HCT116 (cell line): ENCODE measurements around the gene CDC42SE2. TPM values are rescaled to one million over a fixed set of nuclear protein-coding genes. Genes with fewer than 3 reads are reported as not detected.

Experiments
- ATAC-seq: fragments of 200-7000 bp; cut with Tn5 transposase; 2 replicates; pipeline ENCODE4 v1.9.1; 2020; ENCODE audit warnings: mild to moderate bottlenecking, moderate library complexity
- BruUV-seq: library from RNA; stranded (reverse); fragments of 400-500 nt; replicated peaks from 2 replicates; lab custom pipeline; 2021; lab: Mats Ljungman, UMichigan
- CTCF ChIA-PET: fragments of 300-600 bp; sonication (Branson Sonifier 250); formaldehyde crosslinking; loops from one replicate; lab custom pipeline; 2021; ENCODE audit warnings: antibody characterized with exemption; lab: Charles Lee
- POLR2A ChIA-PET: fragments of 300-600, 350-600 bp; sonication (Branson Sonifier 250); formaldehyde crosslinking; loops from one replicate; lab custom pipeline; 2021; ENCODE audit warnings: antibody characterized with exemption; lab: Charles Lee
- RAD21 ChIA-PET, 2 experiments: fragments of 300-600 bp; sonication (Branson Sonifier 250); formaldehyde crosslinking; loops; one replicate each; lab custom pipeline; 2023; ENCODE audit warnings: low total read pairs in 2 of 2; ENCODE audit not compliant: uncharacterized antibody in 2 of 2, unreplicated experiment in 2 of 2, low non-redundant PET in 1 of 2; lab: Charles Lee
- DNase-seq: peaks from one replicate; pipeline ENCODE4 v3.0.0-alpha.2; 2010; ENCODE audit warnings: low read depth, low spot score
- H2AFZ ChIP-seq: fragments of 200-600 bp; shearing (Covaris generic), sonication (generic); 2 replicates; pipeline ENCODE4 v1.6.1; 2017; ENCODE audit warnings: low read depth, mixed run types, mixed read lengths, antibody characterized with exemption, low read length; ENCODE audit not compliant: poor library complexity, severe bottlenecking
- H3K27ac ChIP-seq: 2 replicates; pipeline ENCODE4 v1.5.1; 2012; ENCODE audit warnings: low read depth, low read length
- H3K27me3 ChIP-seq: fragments of 200-600 bp; sonication (generic); 2 replicates; pipeline ENCODE4 v1.6.1; 2016; ENCODE audit warnings: mixed run types, low read length, mixed read lengths; ENCODE audit not compliant: insufficient read depth
- H3K36me3 ChIP-seq, 2 experiments: fragments of 200-500 bp in 1 of 2; fragments of 200-600 bp in 1 of 2; sonication (Bioruptor generic) in 1 of 2; sonication (generic) in 1 of 2; 2 replicates each; pipeline versions ENCODE4 v1.5.1 to v1.6.1; 2014 to 2016; ENCODE audit warnings: low read length in 2 of 2, inconsistent platforms in 1 of 2, mixed read lengths in 1 of 2, mixed run types in 1 of 2; ENCODE audit not compliant: insufficient read depth in 2 of 2, control insufficient read depth in 1 of 2
- H3K4me1 ChIP-seq, 2 experiments: fragments of 200-600 bp in 1 of 2; sonication (generic) in 1 of 2; 2 replicates each; pipeline versions ENCODE4 v1.5.1 to v1.6.1; 2012 to 2017; ENCODE audit warnings: low read length in 2 of 2, inconsistent platforms in 1 of 2, mild to moderate bottlenecking in 1 of 2, mixed read lengths in 1 of 2, mixed run types in 1 of 2, moderate library complexity in 1 of 2; ENCODE audit not compliant: insufficient read depth in 2 of 2, control insufficient read depth in 1 of 2
- H3K4me2 ChIP-seq: fragments of 200-600 bp; sonication (generic); 2 replicates; pipeline ENCODE4 v1.6.1; 2017; ENCODE audit warnings: mixed run types, low read length, mixed read lengths
- H3K4me3 ChIP-seq, 2 experiments: fragments of 200-600 bp in 1 of 2; sonication (generic) in 1 of 2; replicated peaks in 1 of 2; 2 replicates each; pipeline ENCODE4 v1.5.1; 2011 to 2016; ENCODE audit warnings: low read length in 2 of 2, control low read depth in 1 of 2, low read depth in 1 of 2, mild to moderate bottlenecking in 1 of 2, mixed read lengths in 1 of 2, mixed run types in 1 of 2
- H3K79me2 ChIP-seq: fragments of 200-600 bp; sonication (generic); 2 replicates; pipeline ENCODE4 v1.6.1; 2017; ENCODE audit warnings: mild to moderate bottlenecking, mixed run types, low read length, moderate library complexity, mixed read lengths; ENCODE audit not compliant: insufficient read depth
- H3K9ac ChIP-seq: fragments of 200-600 bp; sonication (generic); 2 replicates; pipeline ENCODE4 v1.6.1; 2016; ENCODE audit warnings: low read length, mixed read lengths
- H3K9me2 ChIP-seq: fragments of 200-600 bp; sonication (generic), shearing (Covaris generic); 2 replicates; pipeline ENCODE4 v1.6.1; 2017; ENCODE audit warnings: mixed run types, mild to moderate bottlenecking, moderate library complexity; ENCODE audit not compliant: insufficient read depth
- H3K9me3 ChIP-seq, 2 experiments: fragments of 200-500 bp in 1 of 2; fragments of 200-600 bp in 1 of 2; sonication (Bioruptor generic) in 1 of 2; sonication (generic) in 1 of 2; 2 replicates each; pipeline ENCODE4 v1.6.1; 2014 to 2017; ENCODE audit warnings: low read length in 2 of 2, mixed read lengths in 2 of 2, inconsistent platforms in 1 of 2, low read depth in 1 of 2, mild to moderate bottlenecking in 1 of 2, mixed run types in 1 of 2, moderate library complexity in 1 of 2; ENCODE audit not compliant: control insufficient read depth in 1 of 2, insufficient read depth in 1 of 2
- H4K20me1 ChIP-seq: fragments of 200-600 bp; sonication (generic), shearing (Covaris generic); 2 replicates; pipeline ENCODE4 v1.6.1; 2017; ENCODE audit warnings: mixed run types, mild to moderate bottlenecking, moderate library complexity; ENCODE audit not compliant: insufficient read depth
- EGR1 ChIP-seq: IDR thresholded peaks from 2 replicates; pipeline ENCODE4 v1.6.1; 2012; ENCODE audit warnings: low read depth
- ELF1 ChIP-seq: IDR thresholded peaks from 2 replicates; pipeline ENCODE4 v1.6.1; 2012; ENCODE audit warnings: low read depth, borderline replicate concordance
- MAX ChIP-seq: IDR thresholded peaks from 2 replicates; pipeline ENCODE4 v1.6.1; 2012
- RAD21 ChIP-seq: IDR thresholded peaks from 2 replicates; pipeline ENCODE4 v1.6.1; 2012; ENCODE audit warnings: low read depth, mild to moderate bottlenecking
- intact Hi-C: fragments of 100-400 bp; cut with micrococcal nuclease; formaldehyde crosslinking; loops from 2 replicates; pipeline ENCODE4 v1.10.0; 2022
- total RNA-seq: library from RNA; stranded (reverse); gene quantifications from one replicate; pipeline ENCODE4 v1.2.1, GENCODE V29; 2021; ENCODE audit not compliant: unreplicated experiment
- TF ChIP-seq, protein P1 (sequence below), 3 experiments: fragments of 200-600 bp in 1 of 3; sonication (generic) in 1 of 3; IDR thresholded peaks in 2 of 3; conservative IDR thresholded peaks in 1 of 3; 2 replicates each; pipeline ENCODE4 v1.5.1; 2012 to 2017; ENCODE audit warnings: low read depth in 2 of 3, low read length in 2 of 3, antibody characterized with exemption in 1 of 3, borderline replicate concordance in 1 of 3, control low read depth in 1 of 3, mild to moderate bottlenecking in 1 of 3, mixed read lengths in 1 of 3, mixed run types in 1 of 3, moderate library complexity in 1 of 3; ENCODE audit not compliant: insufficient read depth in 1 of 3
- TF ChIP-seq, protein P2 (sequence below): IDR thresholded peaks from 2 replicates; pipeline ENCODE4 v1.6.1; 2012
- TF ChIP-seq, protein P3 (sequence below): IDR thresholded peaks from 2 replicates; pipeline ENCODE4 v1.6.1; 2011; ENCODE audit warnings: mild to moderate bottlenecking, low read length, moderate library complexity; ENCODE audit not compliant: insufficient replicate concordance; ENCODE audit errors: extremely low read depth

Gene CDC42SE2
- total RNA-seq, 1 experiment from 2014 or later, result 27.0 TPM

DNA sequence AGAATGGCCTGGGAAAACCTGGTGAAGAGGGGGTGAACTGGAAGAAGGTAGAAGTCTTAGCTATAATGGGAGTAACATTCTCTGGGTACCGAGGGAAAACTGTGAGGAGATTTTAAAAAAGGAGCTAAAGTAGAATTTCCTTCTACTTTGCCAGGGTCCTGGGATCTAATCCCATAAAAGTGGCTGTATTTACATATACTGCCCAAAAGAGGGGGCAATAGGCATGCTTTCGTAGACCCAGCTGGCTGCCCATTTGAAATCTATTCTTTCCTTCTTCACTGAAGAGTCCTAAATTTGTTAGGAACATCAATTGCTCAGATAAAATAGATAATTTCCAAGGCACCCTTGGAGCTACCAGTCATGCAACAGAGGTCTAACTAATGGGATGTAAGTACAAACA is 159.2 kb downstream of the CDC42SE2 start:
- DNase-seq, result no peak
- Histone ChIP-seq H3K9me3 (no peaks in the 10 kb centered on the region), H3K4me2 (no peak overlapping the region), H3K27me3 (no peaks in the 10 kb centered on the region), H3K27ac (no peak overlapping the region), H3K9ac (no peak overlapping the region), H3K4me1 (no peaks in the 10 kb centered on the region), H3K9me2 (no peaks in the 10 kb centered on the region), H2AFZ (no peak overlapping the region), H4K20me1 (no peaks in the 10 kb centered on the region), H3K36me3 (no peaks in the 10 kb centered on the region; a peak in 2 of 4 replicates), H3K4me3 (no peak overlapping the region), H3K79me2 (no peaks in the 10 kb centered on the region)
- POLR2A ChIA-PET, result no interaction called here
- peak; percentile 77 for ATAC-seq
- TF ChIP-seq RAD21 (peak; percentile 66), ELF1 (no peak)
- TF ChIP-seq, protein P1, sequence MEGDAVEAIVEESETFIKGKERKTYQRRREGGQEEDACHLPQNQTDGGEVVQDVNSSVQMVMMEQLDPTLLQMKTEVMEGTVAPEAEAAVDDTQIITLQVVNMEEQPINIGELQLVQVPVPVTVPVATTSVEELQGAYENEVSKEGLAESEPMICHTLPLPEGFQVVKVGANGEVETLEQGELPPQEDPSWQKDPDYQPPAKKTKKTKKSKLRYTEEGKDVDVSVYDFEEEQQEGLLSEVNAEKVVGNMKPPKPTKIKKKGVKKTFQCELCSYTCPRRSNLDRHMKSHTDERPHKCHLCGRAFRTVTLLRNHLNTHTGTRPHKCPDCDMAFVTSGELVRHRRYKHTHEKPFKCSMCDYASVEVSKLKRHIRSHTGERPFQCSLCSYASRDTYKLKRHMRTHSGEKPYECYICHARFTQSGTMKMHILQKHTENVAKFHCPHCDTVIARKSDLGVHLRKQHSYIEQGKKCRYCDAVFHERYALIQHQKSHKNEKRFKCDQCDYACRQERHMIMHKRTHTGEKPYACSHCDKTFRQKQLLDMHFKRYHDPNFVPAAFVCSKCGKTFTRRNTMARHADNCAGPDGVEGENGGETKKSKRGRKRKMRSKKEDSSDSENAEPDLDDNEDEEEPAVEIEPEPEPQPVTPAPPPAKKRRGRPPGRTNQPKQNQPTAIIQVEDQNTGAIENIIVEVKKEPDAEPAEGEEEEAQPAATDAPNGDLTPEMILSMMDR (IDR thresholded peaks at IDR 0.05 in 2 of 3, conservative IDR thresholded peaks at IDR 0.05 in 1 of 3; ENCODE audit: borderline replicate concordance in 1 of 3, insufficient read depth in 1 of 3, low read depth in 2 of 3, low read length in 2 of 3), result peak; percentile 24 to 61 (median 60); a peak in 5 of 6 replicates
- CTCF ChIA-PET, result interaction anchor here (0.6 to 3.0 kb wide), 10 partner anchors 13 to 642 kb away, joined by 3 to 21 read pairs (median 6); no protein-coding TSS in a partner anchor
- intact Hi-C loops, result loop anchor here (1.0 to 5.0 kb wide), 3 partner anchors 374 to 641 kb away; partner anchors contain the start of gene FNIP1
- BruUV-seq, result no TSS peak
- RAD21 ChIA-PET, result interaction anchor here (1.2 to 1.3 kb wide), 2 partner anchors 585 to 640 kb away, joined by 4 read pairs; no protein-coding TSS in a partner anchor

GRCh38 chr5:131426011-131426410 is 162.2 kb downstream of the CDC42SE2 start:
- CTCF ChIA-PET, result interaction anchor here (1.6 kb wide), 1 partner anchor 582 kb away, joined by 4 read pairs; no protein-coding TSS in a partner anchor
- intact Hi-C loops, result no loop called here

More at GRCh38 chr5:131426011-131426410, 162.2 kb downstream of the CDC42SE2 start:
- H2AFZ ChIP-seq, result no peak overlapping the region
- no peak overlapping the region for H3K9ac ChIP-seq
- TF ChIP-seq, protein P2, sequence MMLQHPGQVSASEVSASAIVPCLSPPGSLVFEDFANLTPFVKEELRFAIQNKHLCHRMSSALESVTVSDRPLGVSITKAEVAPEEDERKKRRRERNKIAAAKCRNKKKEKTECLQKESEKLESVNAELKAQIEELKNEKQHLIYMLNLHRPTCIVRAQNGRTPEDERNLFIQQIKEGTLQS, result no peak
- TF ChIP-seq EGR1 (no peak), MAX (no peak)
- TF ChIP-seq, protein P3, sequence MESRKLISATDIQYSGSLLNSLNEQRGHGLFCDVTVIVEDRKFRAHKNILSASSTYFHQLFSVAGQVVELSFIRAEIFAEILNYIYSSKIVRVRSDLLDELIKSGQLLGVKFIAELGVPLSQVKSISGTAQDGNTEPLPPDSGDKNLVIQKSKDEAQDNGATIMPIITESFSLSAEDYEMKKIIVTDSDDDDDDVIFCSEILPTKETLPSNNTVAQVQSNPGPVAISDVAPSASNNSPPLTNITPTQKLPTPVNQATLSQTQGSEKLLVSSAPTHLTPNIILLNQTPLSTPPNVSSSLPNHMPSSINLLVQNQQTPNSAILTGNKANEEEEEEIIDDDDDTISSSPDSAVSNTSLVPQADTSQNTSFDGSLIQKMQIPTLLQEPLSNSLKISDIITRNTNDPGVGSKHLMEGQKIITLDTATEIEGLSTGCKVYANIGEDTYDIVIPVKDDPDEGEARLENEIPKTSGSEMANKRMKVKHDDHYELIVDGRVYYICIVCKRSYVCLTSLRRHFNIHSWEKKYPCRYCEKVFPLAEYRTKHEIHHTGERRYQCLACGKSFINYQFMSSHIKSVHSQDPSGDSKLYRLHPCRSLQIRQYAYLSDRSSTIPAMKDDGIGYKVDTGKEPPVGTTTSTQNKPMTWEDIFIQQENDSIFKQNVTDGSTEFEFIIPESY, result no peak
- ATAC-seq, result no peak
- H3K4me2 ChIP-seq, result no peak overlapping the region
- H3K27ac ChIP-seq, result no peak overlapping the region
- DNase-seq, result no peak
- no peaks in the 10 kb centered on the region for H3K9me2 ChIP-seq
- no peaks in the 10 kb centered on the region for H3K9me3 ChIP-seq
- ChIA-PET POLR2A (no interaction called here), RAD21 (no interaction called here)
- H3K4me1 ChIP-seq, result no peaks in the 10 kb centered on the region
- H4K20me1 ChIP-seq, result no peaks in the 10 kb centered on the region
- no peaks in the 10 kb centered on the region for H3K79me2 ChIP-seq
- BruUV-seq, result no TSS peak
- no peak overlapping the region for H3K4me3 ChIP-seq
- peaks cover 10 to 11% of the 10 kb centered on the region in 2 experiments; a peak in 2 of 4 replicates for H3K36me3 ChIP-seq
- H3K27me3 ChIP-seq, result no peaks in the 10 kb centered on the region
